CD4-positive, CD25-positive, alpha-beta regulatory T cell (primary cell): Measurements from ENCODE around the gene IL15. TPM values are rescaled to one million over a fixed set of nuclear protein-coding genes. Genes with fewer than 3 reads are reported as not detected.

ENCODE experiments used
- ATAC-seq, 2 donors: fragments of 150-1000 bp; cut with Tn5 transposase; one replicate each; pipeline ENCODE4 v1.10.0; 2021; ENCODE audit warnings: low read depth in 2 of 2, moderate number of reproducible peaks in 2 of 2, moderate library complexity in 1 of 2
- DNase-seq, 3 donors: peaks; one replicate each; pipeline versions ENCODE4 v3.0.0 to v3.0.0-alpha.2; 2012 to 2022; ENCODE audit warnings: mixed read lengths in 1 of 3
- H3K27ac ChIP-seq: one replicate; pipeline ENCODE4 v1.7.0; 2013; ENCODE audit warnings: mild to moderate bottlenecking, low read length; ENCODE audit not compliant: insufficient read depth, poor library complexity, severe bottlenecking
- H3K27me3 ChIP-seq: one replicate; pipeline ENCODE4 v1.7.0; 2013; ENCODE audit warnings: low read length; ENCODE audit not compliant: control insufficient read depth, insufficient read depth
- H3K36me3 ChIP-seq: one replicate; pipeline ENCODE4 v1.7.0; 2013; ENCODE audit warnings: mild to moderate bottlenecking, low read length, moderate library complexity; ENCODE audit not compliant: control insufficient read depth, insufficient read depth
- H3K4me1 ChIP-seq: 2 replicates; pipeline ENCODE4 v1.7.0; 2013; ENCODE audit warnings: mild to moderate bottlenecking, low read length; ENCODE audit not compliant: insufficient read depth, control insufficient read depth, poor library complexity, severe bottlenecking
- H3K4me3 ChIP-seq: one replicate; pipeline ENCODE4 v1.7.0; 2013; ENCODE audit warnings: low read depth, mild to moderate bottlenecking, low read length, moderate library complexity
- H3K9me3 ChIP-seq, 2 experiments: 1 replicate in 1 of 2; 2 replicates in 1 of 2; pipeline ENCODE4 v1.7.0; 2013; ENCODE audit warnings: low read length in 2 of 2, mild to moderate bottlenecking in 1 of 2, moderate library complexity in 1 of 2; ENCODE audit not compliant: control insufficient read depth in 2 of 2
- H3K27ac Mint-ChIP-seq, 3 donors: one replicate each; pipeline ENCODE4 v1.8.0; 2020 to 2022; ENCODE audit warnings: mild to moderate bottlenecking in 3 of 3, mixed read lengths in 3 of 3, moderate library complexity in 2 of 3
- H3K27me3 Mint-ChIP-seq: one replicate; pipeline ENCODE4 v1.8.0; 2022; ENCODE audit warnings: mild to moderate bottlenecking, mixed read lengths
- H3K36me3 Mint-ChIP-seq: one replicate; pipeline ENCODE4 v1.8.0; 2020; ENCODE audit warnings: mixed read lengths
- H3K4me1 Mint-ChIP-seq, 4 donors: one replicate each; pipeline ENCODE4 v1.8.0; 2020 to 2022; ENCODE audit warnings: mixed read lengths in 4 of 4, mild to moderate bottlenecking in 1 of 4
- H3K4me3 Mint-ChIP-seq, 4 donors: one replicate each; pipeline ENCODE4 v1.8.0; 2020 to 2022; ENCODE audit warnings: mild to moderate bottlenecking in 4 of 4, mixed read lengths in 4 of 4, moderate library complexity in 3 of 4
- H3K9me3 Mint-ChIP-seq, 7 donors: one replicate each; pipeline ENCODE4 v1.8.0; 2020 to 2022; ENCODE audit warnings: mixed read lengths in 7 of 7, mild to moderate bottlenecking in 3 of 7, moderate library complexity in 2 of 7
- polyA plus RNA-seq, 4 donors: library from polyadenylated mRNA; unstranded; fragments of 300-500 nt; fragmentation: Illumina TruSeq; gene quantifications; one replicate each; pipeline ENCODE4 v1.2.3, GENCODE V29; 2021
- total RNA-seq: library from RNA; stranded (reverse); gene quantifications from one replicate; pipeline ENCODE4 v1.2.3, GENCODE V29; 2022

IL15 gene
- total and polyA plus RNA-seq, 5 donors from 2014 or later = 0.52 to 2.3 (median 1.7) TPM

DNA sequence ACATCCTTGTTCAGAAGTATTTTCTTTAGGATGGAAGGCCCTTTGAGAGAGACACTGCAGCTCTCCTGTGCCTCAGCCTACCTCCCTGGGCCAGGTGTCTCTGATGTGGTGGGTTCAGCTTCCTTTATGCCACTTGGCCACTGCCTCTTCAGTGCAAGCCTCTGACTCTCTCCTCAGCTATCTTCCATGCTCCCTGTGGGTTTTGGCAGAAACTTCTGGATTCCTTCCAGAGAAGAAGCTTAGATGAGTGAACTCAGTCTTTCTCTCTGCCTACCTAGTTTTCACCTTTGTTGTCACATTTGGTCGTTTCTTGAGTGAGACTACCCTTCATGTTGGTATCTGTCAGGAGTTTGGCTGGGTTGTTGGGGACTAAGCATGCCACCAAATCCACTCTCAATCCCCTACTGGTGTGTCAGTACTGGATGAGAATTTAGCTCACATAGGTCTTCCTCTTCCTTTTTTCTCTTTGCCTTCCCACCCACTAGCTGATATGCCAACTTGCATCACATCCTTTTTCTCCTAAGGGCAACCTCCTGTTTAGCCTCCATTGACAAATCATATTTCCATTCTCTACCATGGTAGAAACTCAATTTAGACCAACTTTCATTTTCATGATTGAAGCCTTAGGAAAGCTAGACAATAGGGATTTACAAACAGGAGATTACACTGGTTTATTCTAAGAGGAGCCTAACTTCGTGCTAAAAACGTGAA, 32.0 kb downstream of the IL15 start:
- H3K27me3 ChIP-seq = no peaks in the 10 kb centered on the region
- no peaks in the 10 kb centered on the region for H3K4me1 ChIP-seq
- H3K4me3 Mint-ChIP-seq = no peak overlapping the region
- H3K27ac Mint-ChIP-seq = peak overlapping the region in 1 of 3 donors; percentile 26
- H3K36me3 ChIP-seq = no peaks in the 10 kb centered on the region
- H3K4me1 Mint-ChIP-seq = no peaks in the 10 kb centered on the region
- no peak overlapping the region for H3K4me3 ChIP-seq
- no peak for DNase-seq
- no peaks in the 10 kb centered on the region for H3K9me3 ChIP-seq
- H3K27me3 Mint-ChIP-seq = peaks cover 5% of the 10 kb centered on the region
- ATAC-seq = no peak
- peaks cover 0 to 1% (median 0%) of the 10 kb centered on the region in 7 donors for H3K9me3 Mint-ChIP-seq
- no peak overlapping the region for H3K27ac ChIP-seq
- H3K36me3 Mint-ChIP-seq = no peaks in the 10 kb centered on the region

DNA sequence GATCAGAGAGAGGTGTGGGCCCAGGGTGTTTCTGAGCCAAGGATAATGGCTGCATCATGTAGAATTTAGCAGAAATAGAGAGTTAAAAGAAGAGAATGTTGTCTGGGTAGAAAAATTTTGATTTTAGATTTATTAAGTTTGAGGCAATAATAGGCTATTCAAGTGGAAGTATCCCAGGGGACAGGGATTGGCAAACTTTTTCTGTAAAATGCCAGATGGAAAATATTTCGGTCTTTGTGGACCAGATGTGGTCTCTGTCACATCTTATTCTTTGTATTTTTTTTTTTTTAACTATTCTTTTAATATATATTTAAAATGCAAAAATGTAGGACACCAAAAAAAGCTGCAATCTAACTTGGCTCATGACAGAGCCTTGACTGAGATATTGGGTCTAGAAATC, 33.1 kb downstream of the IL15 start:
- Mint-ChIP-seq H3K4me1 (no peaks in the 10 kb centered on the region), H3K9me3 (peaks cover 0 to 1% (median 0%) of the 10 kb centered on the region in 7 donors), H3K4me3 (no peak overlapping the region), H3K27ac (peak overlapping the region in 1 of 3 donors; percentile 87), H3K27me3 (peaks cover 5% of the 10 kb centered on the region), H3K36me3 (no peaks in the 10 kb centered on the region)
- Histone ChIP-seq H3K36me3 (no peaks in the 10 kb centered on the region), H3K4me1 (no peaks in the 10 kb centered on the region), H3K4me3 (no peak overlapping the region), H3K27me3 (no peaks in the 10 kb centered on the region), H3K27ac (no peak overlapping the region), H3K9me3 (no peaks in the 10 kb centered on the region)
- DNase-seq = no peak
- ATAC-seq = no peak

GRCh38 chr4:141675384-141675783, 39.0 kb downstream of the IL15 start:
- no peaks in the 10 kb centered on the region for H3K27me3 Mint-ChIP-seq

GRCh38 chr4:141676087-141676670, 39.8 kb downstream of the IL15 start:
- H3K4me1 ChIP-seq = no peaks in the 10 kb centered on the region
- Mint-ChIP-seq H3K9me3 (peaks cover 0 to 4% (median 0%) of the 10 kb centered on the region in 7 donors), H3K36me3 (no peaks in the 10 kb centered on the region), H3K4me1 (no peaks in the 10 kb centered on the region), H3K27ac (no peak overlapping the region), H3K27me3 (no peaks in the 10 kb centered on the region), H3K4me3 (no peak overlapping the region)
- no peak for DNase-seq
- H3K9me3 ChIP-seq = no peaks in the 10 kb centered on the region
- no peak for ATAC-seq
- H3K4me3 ChIP-seq = no peak overlapping the region
- no peaks in the 10 kb centered on the region for H3K36me3 ChIP-seq
- no peaks in the 10 kb centered on the region for H3K27me3 ChIP-seq
- H3K27ac ChIP-seq = no peak overlapping the region

More at GRCh38 chr4:141675384-141675783, 39.0 kb downstream of the IL15 start:
- no peaks in the 10 kb centered on the region for H3K36me3 Mint-ChIP-seq
- H3K27me3 ChIP-seq = no peaks in the 10 kb centered on the region
- no peaks in the 10 kb centered on the region for H3K36me3 ChIP-seq
- DNase-seq (no peak), ATAC-seq (no peak)
- no peaks in the 10 kb centered on the region for H3K9me3 ChIP-seq
- H3K27ac Mint-ChIP-seq = no peak overlapping the region
- no peak overlapping the region for H3K4me3 ChIP-seq
- H3K4me1 ChIP-seq = no peaks in the 10 kb centered on the region
- no peaks in the 10 kb centered on the region for H3K4me1 Mint-ChIP-seq
- no peak overlapping the region for H3K27ac ChIP-seq
- peaks cover 0 to 1% (median 0%) of the 10 kb centered on the region in 7 donors for H3K9me3 Mint-ChIP-seq
- H3K4me3 Mint-ChIP-seq = no peak overlapping the region

DNA sequence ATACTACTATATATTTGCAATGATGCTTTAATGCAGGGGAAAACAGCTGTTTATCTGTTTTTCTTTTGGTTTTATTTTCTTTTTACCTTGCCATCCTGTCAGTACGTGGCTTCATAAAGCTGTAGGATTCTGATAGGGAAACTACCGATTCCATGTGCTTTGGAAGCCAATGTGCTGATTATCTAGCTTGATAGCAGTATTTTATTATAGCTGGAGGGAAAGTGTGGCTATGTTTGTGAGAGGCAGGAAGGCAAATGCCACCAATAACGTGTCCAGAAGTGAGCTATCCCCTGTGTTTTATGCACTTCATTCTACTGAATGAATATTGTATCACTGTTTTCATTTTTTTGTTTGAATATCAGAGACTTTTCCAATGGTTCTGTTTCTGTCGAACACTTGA, 43.7 kb downstream of the IL15 start:
- Histone ChIP-seq H3K36me3 (no peaks in the 10 kb centered on the region), H3K27ac (no peak overlapping the region), H3K9me3 (no peaks in the 10 kb centered on the region), H3K27me3 (no peaks in the 10 kb centered on the region), H3K4me1 (no peaks in the 10 kb centered on the region), H3K4me3 (no peak overlapping the region)
- DNase-seq (no peak), ATAC-seq (no peak)
- Mint-ChIP-seq H3K27ac (no peak overlapping the region), H3K27me3 (no peaks in the 10 kb centered on the region), H3K36me3 (peaks cover 3% of the 10 kb centered on the region), H3K4me3 (no peak overlapping the region), H3K9me3 (peaks cover 0 to 4% (median 0%) of the 10 kb centered on the region in 7 donors), H3K4me1 (no peaks in the 10 kb centered on the region)

GRCh38 chr4:141684785-141685184, 48.4 kb downstream of the IL15 start:
- H3K27me3 Mint-ChIP-seq = no peaks in the 10 kb centered on the region
- no peak overlapping the region for H3K4me3 Mint-ChIP-seq
- no peak overlapping the region for H3K27ac ChIP-seq
- no peaks in the 10 kb centered on the region for H3K36me3 ChIP-seq
- H3K27me3 ChIP-seq = no peaks in the 10 kb centered on the region
- DNase-seq (no peak), ATAC-seq (no peak)
- no peaks in the 10 kb centered on the region for H3K4me1 Mint-ChIP-seq
- no peaks in the 10 kb centered on the region for H3K9me3 ChIP-seq
- H3K4me3 ChIP-seq = no peak overlapping the region
- no peaks in the 10 kb centered on the region for H3K4me1 ChIP-seq
- H3K27ac Mint-ChIP-seq = no peak overlapping the region
- peaks cover 0 to 3% (median 0%) of the 10 kb centered on the region in 7 donors for H3K9me3 Mint-ChIP-seq
- H3K36me3 Mint-ChIP-seq = peaks cover 3% of the 10 kb centered on the region

DNA sequence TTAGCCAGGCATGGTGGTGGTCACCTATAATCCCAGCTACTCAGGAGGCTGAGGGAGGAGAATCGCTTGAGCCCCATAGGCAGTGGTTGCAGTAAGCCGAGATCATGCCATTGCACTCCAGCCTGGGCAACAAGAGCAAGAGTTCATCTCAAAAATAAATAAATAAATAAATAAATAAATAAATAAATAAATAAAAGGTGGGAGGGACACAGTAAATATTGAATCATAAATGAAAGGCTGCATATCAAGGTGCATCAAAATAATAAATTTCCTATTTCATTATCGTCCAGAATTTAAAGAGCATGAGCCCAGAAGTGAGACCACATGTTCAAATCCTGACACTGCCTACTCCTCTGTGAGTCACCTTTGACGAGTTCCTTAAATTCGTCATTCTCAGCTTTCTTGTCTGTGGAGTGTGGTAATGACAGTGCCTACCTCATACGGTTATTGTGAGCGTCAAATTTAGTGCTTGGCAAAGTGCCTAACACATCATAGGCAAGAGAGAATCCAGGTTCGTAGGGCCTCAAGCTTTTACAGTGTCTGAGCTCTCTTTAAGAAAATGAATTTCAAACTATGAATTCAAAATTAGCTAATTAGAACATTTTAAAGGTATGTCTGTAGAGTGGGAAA, 49.9 kb downstream of the IL15 start:
- no peak overlapping the region for H3K27ac Mint-ChIP-seq
- H3K4me3 Mint-ChIP-seq = no peak overlapping the region
- no peak for DNase-seq
- no peak overlapping the region for H3K4me3 ChIP-seq
- ATAC-seq = no peak
- no peaks in the 10 kb centered on the region for H3K9me3 Mint-ChIP-seq
- H3K27ac ChIP-seq = no peak overlapping the region
- no peaks in the 10 kb centered on the region for H3K36me3 ChIP-seq
- H3K4me1 Mint-ChIP-seq = no peaks in the 10 kb centered on the region
- H3K9me3 ChIP-seq = no peaks in the 10 kb centered on the region
- no peaks in the 10 kb centered on the region for H3K4me1 ChIP-seq
- H3K36me3 Mint-ChIP-seq = peaks cover 3% of the 10 kb centered on the region
- no peaks in the 10 kb centered on the region for H3K27me3 Mint-ChIP-seq
- no peaks in the 10 kb centered on the region for H3K27me3 ChIP-seq
